GM12892 (cell line): Measurements from ENCODE around the gene EFNA5.

Experiments used
- POLR2A ChIP-seq: IDR thresholded peaks from 2 replicates; pipeline ENCODE4 v1.6.1; 2011; ENCODE audit warnings: low read depth, low read length, control low read depth
- POLR2AphosphoS5 ChIP-seq: IDR thresholded peaks from 2 replicates; pipeline ENCODE4 v1.6.1; 2011; ENCODE audit warnings: low read depth, low read length, control low read depth
- TAF1 ChIP-seq: IDR thresholded peaks from 2 replicates; pipeline ENCODE4 v1.6.1; 2011; ENCODE audit warnings: low read depth, mild to moderate bottlenecking, control low read depth, low read length, borderline replicate concordance

DNA sequence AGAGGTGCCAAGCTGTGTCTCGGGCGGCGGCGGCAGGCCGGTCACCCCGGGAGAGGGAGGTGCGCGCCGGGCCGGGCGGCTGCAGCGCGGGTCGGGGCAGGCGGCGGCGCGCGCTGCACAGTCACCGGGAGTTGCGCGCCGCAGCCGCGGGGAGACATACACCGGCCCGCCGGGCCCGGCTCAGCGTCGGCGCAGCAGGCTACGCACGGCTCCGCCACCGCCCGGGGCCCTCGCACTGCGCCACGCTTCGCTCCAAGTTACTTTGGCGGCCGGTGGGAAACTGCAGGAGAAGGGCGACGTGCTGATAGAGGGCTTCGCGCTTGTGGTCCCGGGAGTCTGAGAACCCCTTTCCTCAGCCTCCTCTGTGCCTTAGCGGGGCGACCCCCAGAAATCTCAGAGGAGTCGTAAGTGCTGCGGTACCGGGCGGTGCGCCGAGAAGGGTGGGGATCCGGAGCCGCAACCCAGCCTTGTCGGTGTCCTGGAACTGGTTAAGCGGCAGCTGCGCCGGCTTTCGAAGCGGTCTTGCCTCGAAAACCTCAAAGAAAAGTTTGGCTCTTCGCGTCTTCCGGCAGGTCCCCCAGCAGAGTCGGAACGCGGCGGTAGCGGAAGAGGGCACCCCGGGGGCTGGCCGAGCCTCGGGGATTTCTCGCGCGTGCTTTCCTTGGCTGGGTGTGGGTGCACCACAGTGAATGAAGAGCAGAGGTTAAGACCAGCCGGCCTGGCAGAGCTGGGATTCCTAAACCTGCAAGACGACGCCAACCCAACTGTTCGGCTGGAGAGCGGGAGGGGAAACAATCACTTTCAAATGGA, at the start of gene EFNA5:
- TF ChIP-seq POLR2A = no peak
- no peak for TF ChIP-seq POLR2AphosphoS5
- no peak for TF ChIP-seq TAF1
